HG03135 (cell line): ENCODE measurements around the gene COL9A2.

ENCODE experiments used
- ATAC-seq: cut with Tn5 transposase; IDR thresholded peaks from one replicate; pipeline ENCODE4 v1.9.1; 2021; ENCODE audit warnings: mild to moderate bottlenecking, moderate library complexity; ENCODE audit not compliant: unreplicated experiment

The COL9A2 gene

GRCh38 chr1:40305451-40305850 is 11.6 kb downstream of the COL9A2 start:
- ATAC-seq = no peak

- ATAC-seq = no peak
Observed at GRCh38 chr1:40303790-40304189, 13.3 kb downstream of the COL9A2 start.

- no peak for ATAC-seq
Observed at GRCh38 chr1:40303051-40303771, 13.9 kb downstream of the COL9A2 start.

- ATAC-seq = no peak
Observed at GRCh38 chr1:40302475-40302874, 14.6 kb downstream of the COL9A2 start.

- no peak for ATAC-seq
Observed at GRCh38 chr1:40301541-40302299, 15.4 kb downstream of the COL9A2 start.

GRCh38 chr1:40301066-40301465 is 16.0 kb downstream of the COL9A2 start:
- no peak for ATAC-seq

GRCh38 chr1:40300651-40301050 is 16.4 kb downstream of the COL9A2 start:
- ATAC-seq = no peak

GRCh38 chr1:40300249-40300567 is 16.9 kb downstream of the COL9A2 start:
- no peak for ATAC-seq

- ATAC-seq = no peak
Observed at GRCh38 chr1:40299366-40300248, 17.5 kb downstream of the COL9A2 start.

- ATAC-seq = no peak
Observed at GRCh38 chr1:40291293-40291692, 25.8 kb downstream of the COL9A2 start.

- no peak for ATAC-seq
Observed at GRCh38 chr1:40281853-40282252, 35.2 kb downstream of the COL9A2 start.

GRCh38 chr1:40276122-40276521 is 41.0 kb downstream of the COL9A2 start:
- no peak for ATAC-seq

GRCh38 chr1:40274331-40274730 is 42.8 kb downstream of the COL9A2 start:
- ATAC-seq = no peak

- ATAC-seq = no peak
Observed at GRCh38 chr1:40273547-40274166, 43.4 kb downstream of the COL9A2 start.

- no peak for ATAC-seq
Observed at GRCh38 chr1:40272653-40273213, 44.4 kb downstream of the COL9A2 start.

- ATAC-seq = no peak
Observed at GRCh38 chr1:40270152-40270834, 46.8 kb downstream of the COL9A2 start.

GRCh38 chr1:40268211-40268610 is 48.9 kb downstream of the COL9A2 start:
- ATAC-seq = no peak

GRCh38 chr1:40267767-40268187 is 49.3 kb downstream of the COL9A2 start:
- ATAC-seq = no peak

- ATAC-seq = no peak
Observed at GRCh38 chr1:40266786-40267535, 50.1 kb downstream of the COL9A2 start.
